ENCODE data around the gene LILRA5. TPM values are rescaled to one million over a fixed set of nuclear protein-coding genes. Genes with fewer than 3 reads are reported as not detected.
"Not testable (repeated sequence)": the region's sequence is repeated elsewhere in the genome, so short reads cannot be mapped to it uniquely, and the experiment has no call there.

LILRA5 gene
- total RNA-seq, 1 experiment from 2014 or later = not detected

GRCh38 chr19:54298357-54299125 lies 14.4 kb downstream of the LILRA5 start:
- H3F3A ChIP-seq (ENCODE audit: low read length, unreplicated experiment) = no peaks in the 10 kb centered on the region
- no peaks in the 10 kb centered on the region for H3K36me3 ChIP-seq (ENCODE audit: low read depth, low read length)
- intact Hi-C loops (cut with micrococcal nuclease) = no loop called here
- peaks cover 72% of the 10 kb centered on the region for H3K27me3 ChIP-seq (ENCODE audit: low read length)
- H3K27ac ChIP-seq (ENCODE audit: low read length) = no peak overlapping the region
- no peaks in the 10 kb centered on the region for H3K79me2 ChIP-seq (ENCODE audit: low read length)
- H3K9me2 ChIP-seq (replicated peaks; ENCODE audit: low read length) = no peaks in the 10 kb centered on the region
- H3K9ac ChIP-seq (ENCODE audit: low read length) = no peak overlapping the region
- no peaks in the 10 kb centered on the region for H3K4me1 ChIP-seq (ENCODE audit: insufficient read depth, low read length)
- no TSS peak for BruUV-seq (replicated peaks)
- H3K4me2 ChIP-seq (ENCODE audit: low read length) = no peak overlapping the region
- ATAC-seq = no peak
- H3K4me3 ChIP-seq (ENCODE audit: low read length) = no peak overlapping the region
- no peak for TF ChIP-seq CTCF (conservative IDR thresholded peaks at IDR 0.05; ENCODE audit: low read depth, low read length)
- TF ChIP-seq EZH2 (IDR thresholded peaks at IDR 0.05; ENCODE audit: low read length, unreplicated experiment) = no peak
- no peak for TF ChIP-seq EZH2phosphoT487 (IDR thresholded peaks at IDR 0.05; ENCODE audit: borderline replicate concordance, low read length)
- DNase-seq = no peak
- CTCF ChIA-PET = no interaction called here
- no peaks in the 10 kb centered on the region for H3K9me3 ChIP-seq (ENCODE audit: low read length)
- no peak overlapping the region for H2AFZ ChIP-seq (ENCODE audit: low read length)
- no peaks in the 10 kb centered on the region for H4K20me1 ChIP-seq (ENCODE audit: low read length)
- POLR2A ChIA-PET (ENCODE audit: unreplicated experiment) = no interaction called here

- Histone ChIP-seq H3K79me2 (ENCODE audit: low read length) (no peaks in the 10 kb centered on the region), H3F3A (ENCODE audit: low read length, unreplicated experiment) (no peaks in the 10 kb centered on the region), H3K9me3 (ENCODE audit: low read length) (no peaks in the 10 kb centered on the region), H3K4me2 (ENCODE audit: low read length) (no peak overlapping the region), H3K9ac (ENCODE audit: low read length) (no peak overlapping the region), H3K4me1 (ENCODE audit: insufficient read depth, low read length) (no peaks in the 10 kb centered on the region), H3K27me3 (ENCODE audit: low read length) (peaks cover 79% of the 10 kb centered on the region), H3K36me3 (ENCODE audit: low read depth, low read length) (no peaks in the 10 kb centered on the region), H2AFZ (ENCODE audit: low read length) (no peak overlapping the region), H3K4me3 (ENCODE audit: low read length) (no peak overlapping the region), H3K9me2 (replicated peaks; ENCODE audit: low read length) (no peaks in the 10 kb centered on the region), H3K27ac (ENCODE audit: low read length) (no peak overlapping the region), H4K20me1 (ENCODE audit: low read length) (no peaks in the 10 kb centered on the region)
- ATAC-seq (no peak), DNase-seq (peak; percentile 25)
- TF ChIP-seq EZH2phosphoT487 (IDR thresholded peaks at IDR 0.05; ENCODE audit: borderline replicate concordance, low read length) (no peak), CTCF (conservative IDR thresholded peaks at IDR 0.05; ENCODE audit: low read depth, low read length) (no peak; the same call in 1 of the 2 replicates), EZH2 (IDR thresholded peaks at IDR 0.05; ENCODE audit: low read length, unreplicated experiment) (no peak)
- ChIA-PET POLR2A (ENCODE audit: unreplicated experiment) (no interaction called here), CTCF (no interaction called here)
- intact Hi-C loops (cut with micrococcal nuclease) = no loop called here
- BruUV-seq (replicated peaks) = no TSS peak
Measured at GRCh38 chr19:54297759-54298305, 15.1 kb downstream of the LILRA5 start.

GRCh38 chr19:54294539-54294938 lies 18.4 kb downstream of the LILRA5 start:
- peaks cover 90% of the 10 kb centered on the region for H3K27me3 ChIP-seq (ENCODE audit: low read length)
- CTCF ChIA-PET = no interaction called here
- H4K20me1 ChIP-seq (ENCODE audit: low read length) = no peaks in the 10 kb centered on the region
- H3K4me1 ChIP-seq (ENCODE audit: insufficient read depth, low read length) = no peaks in the 10 kb centered on the region
- no peak overlapping the region for H3K27ac ChIP-seq (ENCODE audit: low read length)
- H3F3A ChIP-seq (ENCODE audit: low read length, unreplicated experiment) = no peaks in the 10 kb centered on the region
- no peaks in the 10 kb centered on the region for H3K9me2 ChIP-seq (replicated peaks; ENCODE audit: low read length)
- BruUV-seq (replicated peaks) = no TSS peak
- no peaks in the 10 kb centered on the region; the same call in 1 of the 2 replicates for H3K9me3 ChIP-seq (ENCODE audit: low read length)
- H3K79me2 ChIP-seq (ENCODE audit: low read length) = no peaks in the 10 kb centered on the region
- POLR2A ChIA-PET (ENCODE audit: unreplicated experiment) = no interaction called here
- no peak overlapping the region for H3K4me3 ChIP-seq (ENCODE audit: low read length)
- H3K36me3 ChIP-seq (ENCODE audit: low read depth, low read length) = no peaks in the 10 kb centered on the region
- H3K9ac ChIP-seq (ENCODE audit: low read length) = no peak overlapping the region
- no peak overlapping the region for H2AFZ ChIP-seq (ENCODE audit: low read length)
- no peak overlapping the region for H3K4me2 ChIP-seq (ENCODE audit: low read length)
- ATAC-seq (no peak), DNase-seq (no peak)
- TF ChIP-seq CTCF (conservative IDR thresholded peaks at IDR 0.05; ENCODE audit: low read depth, low read length) = no peak
- TF ChIP-seq EZH2 (IDR thresholded peaks at IDR 0.05; ENCODE audit: low read length, unreplicated experiment) = no peak
- no peak for TF ChIP-seq EZH2phosphoT487 (IDR thresholded peaks at IDR 0.05; ENCODE audit: borderline replicate concordance, low read length)
- intact Hi-C loops (cut with micrococcal nuclease) = no loop called here

GRCh38 chr19:54289160-54289559 lies 23.8 kb downstream of the LILRA5 start:
- H2AFZ ChIP-seq (ENCODE audit: low read length); H3K9me3 ChIP-seq (ENCODE audit: low read length); H4K20me1 ChIP-seq (ENCODE audit: low read length); H3K4me2 ChIP-seq (ENCODE audit: low read length); CTCF ChIA-PET; H3K4me1 ChIP-seq (ENCODE audit: insufficient read depth, low read length); H3K79me2 ChIP-seq (ENCODE audit: low read length); H3K27ac ChIP-seq (ENCODE audit: low read length); H3K4me3 ChIP-seq (ENCODE audit: low read length); H3F3A ChIP-seq (ENCODE audit: low read length, unreplicated experiment); POLR2A ChIA-PET (ENCODE audit: unreplicated experiment); intact Hi-C loops (cut with micrococcal nuclease); H3K36me3 ChIP-seq (ENCODE audit: low read depth, low read length); BruUV-seq (replicated peaks); H3K9ac ChIP-seq (ENCODE audit: low read length); H3K9me2 ChIP-seq (replicated peaks; ENCODE audit: low read length); ATAC-seq; DNase-seq: not testable (repeated sequence)
- H3K27me3 ChIP-seq (ENCODE audit: low read length) = peaks cover 87% of the 10 kb centered on the region
